Sigmoid colon (tissue), 4 donors: ENCODE results near the gene MYRIP.

ENCODE experiments used
- EP300 ChIP-seq, 4 donors: sonication (generic); formaldehyde crosslinking; IDR thresholded peaks; one replicate each; pipeline ENCODE4 v1.6.1; 2017; ENCODE audit warnings: antibody characterized with exemption in 4 of 4
- POLR2A ChIP-seq, 2 donors: fragments of 450-650 bp; IDR thresholded peaks; one replicate each; pipeline ENCODE4 v1.6.1; 2016; ENCODE audit warnings: antibody characterized with exemption in 2 of 2, mild to moderate bottlenecking in 2 of 2, moderate library complexity in 2 of 2
- POLR2AphosphoS5 ChIP-seq, 4 donors: sonication (generic); formaldehyde crosslinking; IDR thresholded peaks; one replicate each; pipeline ENCODE4 v1.6.1; 2017; ENCODE audit warnings: antibody characterized with exemption in 4 of 4
- TF ChIP-seq, protein P1 (sequence below), 4 experiments: fragments of 450-650 bp in 3 of 4; fragments of 200-600 bp in 1 of 4; IDR thresholded peaks; one replicate each; pipeline ENCODE4 v1.5.1; 2016 to 2019; ENCODE audit warnings: antibody characterized with exemption in 4 of 4, mild to moderate bottlenecking in 3 of 4, moderate library complexity in 2 of 4

DNA sequence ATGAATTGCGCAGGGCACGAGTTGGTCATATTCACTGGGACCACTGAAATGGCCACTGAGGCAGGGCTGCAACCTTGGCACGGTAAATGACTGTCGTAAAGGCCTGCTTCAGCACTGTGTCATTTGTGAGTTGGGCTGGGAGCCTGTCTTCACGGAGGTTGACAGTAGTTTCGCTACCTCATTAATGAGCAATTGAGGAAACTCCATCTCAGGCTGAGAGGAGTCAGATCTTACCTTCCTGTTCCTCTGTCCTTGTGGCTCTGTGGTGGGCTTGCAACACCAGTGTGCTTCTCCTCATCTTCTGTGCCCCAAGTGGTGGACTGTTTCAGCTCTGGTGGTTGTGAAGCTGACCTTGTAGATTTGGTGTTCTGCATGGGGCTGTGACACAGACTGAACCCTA, 420.0 kb downstream of the MYRIP start:
- TF ChIP-seq, protein P1, sequence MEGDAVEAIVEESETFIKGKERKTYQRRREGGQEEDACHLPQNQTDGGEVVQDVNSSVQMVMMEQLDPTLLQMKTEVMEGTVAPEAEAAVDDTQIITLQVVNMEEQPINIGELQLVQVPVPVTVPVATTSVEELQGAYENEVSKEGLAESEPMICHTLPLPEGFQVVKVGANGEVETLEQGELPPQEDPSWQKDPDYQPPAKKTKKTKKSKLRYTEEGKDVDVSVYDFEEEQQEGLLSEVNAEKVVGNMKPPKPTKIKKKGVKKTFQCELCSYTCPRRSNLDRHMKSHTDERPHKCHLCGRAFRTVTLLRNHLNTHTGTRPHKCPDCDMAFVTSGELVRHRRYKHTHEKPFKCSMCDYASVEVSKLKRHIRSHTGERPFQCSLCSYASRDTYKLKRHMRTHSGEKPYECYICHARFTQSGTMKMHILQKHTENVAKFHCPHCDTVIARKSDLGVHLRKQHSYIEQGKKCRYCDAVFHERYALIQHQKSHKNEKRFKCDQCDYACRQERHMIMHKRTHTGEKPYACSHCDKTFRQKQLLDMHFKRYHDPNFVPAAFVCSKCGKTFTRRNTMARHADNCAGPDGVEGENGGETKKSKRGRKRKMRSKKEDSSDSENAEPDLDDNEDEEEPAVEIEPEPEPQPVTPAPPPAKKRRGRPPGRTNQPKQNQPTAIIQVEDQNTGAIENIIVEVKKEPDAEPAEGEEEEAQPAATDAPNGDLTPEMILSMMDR (IDR thresholded peaks at IDR 0.05) = no peak
- TF ChIP-seq POLR2A (IDR thresholded peaks at IDR 0.05) (no peak), POLR2AphosphoS5 (IDR thresholded peaks at IDR 0.05) (no peak), EP300 (IDR thresholded peaks at IDR 0.05) (no peak)
